Liver (tissue), 9 donors: ENCODE data around the gene KRTAP17-1. TPM values are rescaled to one million over a fixed set of nuclear protein-coding genes. Genes with fewer than 3 reads are reported as not detected.

ENCODE experiments used
- DNase-seq: peaks from one replicate; pipeline ENCODE4 v3.0.0-alpha.2; 2017; ENCODE audit warnings: low spot score
- H3K27ac ChIP-seq, 2 donors: one replicate each; pipeline ENCODE4 v1.7.0; 2013; ENCODE audit warnings: inconsistent platforms in 2 of 2, low read length in 2 of 2, control low read depth in 1 of 2, low read depth in 1 of 2, mild to moderate bottlenecking in 1 of 2
- H3K27me3 ChIP-seq, 4 donors: one replicate each; pipeline versions ENCODE4 v1.6.1 to v1.7.0; 2013; ENCODE audit warnings: low read length in 3 of 4, inconsistent platforms in 1 of 4, mild to moderate bottlenecking in 1 of 4, moderate library complexity in 1 of 4; ENCODE audit not compliant: control insufficient read depth in 4 of 4, insufficient read depth in 4 of 4
- H3K36me3 ChIP-seq, 4 donors: one replicate each; pipeline versions ENCODE4 v1.6.1 to v1.7.0; 2013; ENCODE audit warnings: low read length in 3 of 4, mild to moderate bottlenecking in 3 of 4, low read depth in 1 of 4, moderate library complexity in 1 of 4; ENCODE audit not compliant: control insufficient read depth in 4 of 4, insufficient read depth in 3 of 4
- H3K4me1 ChIP-seq, 4 donors: one replicate each; pipeline versions ENCODE4 v1.6.1 to v1.7.0; 2013; ENCODE audit warnings: low read length in 3 of 4, mild to moderate bottlenecking in 3 of 4, moderate library complexity in 1 of 4; ENCODE audit not compliant: control insufficient read depth in 4 of 4, insufficient read depth in 4 of 4
- H3K4me3 ChIP-seq, 3 donors: one replicate each; pipeline versions ENCODE4 v1.6.1 to v1.7.0; 2013; ENCODE audit warnings: low read length in 3 of 3, control low read depth in 1 of 3, low read depth in 1 of 3, mild to moderate bottlenecking in 1 of 3
- H3K9ac ChIP-seq, 2 donors: one replicate each; pipeline ENCODE4 v1.7.0; 2013; ENCODE audit warnings: low read length in 2 of 2, mild to moderate bottlenecking in 2 of 2, moderate library complexity in 2 of 2, control low read depth in 1 of 2, low read depth in 1 of 2
- H3K9me3 ChIP-seq, 4 donors: one replicate each; pipeline versions ENCODE4 v1.6.1 to v1.7.0; 2013; ENCODE audit warnings: low read length in 3 of 4; ENCODE audit not compliant: control insufficient read depth in 4 of 4
- ATF3 ChIP-seq: IDR thresholded peaks from 2 replicates; pipeline ENCODE4 v1.6.1; 2016; ENCODE audit warnings: antibody characterized with exemption
- CTCF ChIP-seq: fragments of 150-350 bp; IDR thresholded peaks from 2 replicates; pipeline ENCODE4 v1.5.1; 2017; ENCODE audit warnings: improper control_type of control experiment, low read depth, low read length; ENCODE audit not compliant: missing input control
- FOXA1 ChIP-seq: IDR thresholded peaks from 2 replicates; pipeline ENCODE4 v1.6.1; 2016; ENCODE audit warnings: antibody characterized with exemption
- FOXA2 ChIP-seq: IDR thresholded peaks from 2 replicates; pipeline ENCODE4 v1.6.1; 2016; ENCODE audit warnings: antibody characterized with exemption
- GABPA ChIP-seq, 2 donors: IDR thresholded peaks in 1 of 2; conservative IDR thresholded peaks in 1 of 2; 2 replicates each; pipeline ENCODE4 v1.6.1; 2016; ENCODE audit warnings: antibody characterized with exemption in 2 of 2, mild to moderate bottlenecking in 1 of 2, moderate library complexity in 1 of 2
- HNF4A ChIP-seq, 2 donors: conservative IDR thresholded peaks; 2 replicates each; pipeline ENCODE4 v1.6.1; 2016; ENCODE audit warnings: antibody characterized with exemption in 2 of 2, mild to moderate bottlenecking in 2 of 2
- JUND ChIP-seq, 2 donors: IDR thresholded peaks; 2 replicates each; pipeline ENCODE4 v1.6.1; 2016; ENCODE audit warnings: antibody characterized with exemption in 2 of 2
- MAX ChIP-seq: IDR thresholded peaks from 2 replicates; pipeline ENCODE4 v1.6.1; 2016; ENCODE audit warnings: antibody characterized with exemption
- NR2F2 ChIP-seq: IDR thresholded peaks from 2 replicates; pipeline ENCODE4 v1.6.1; 2016; ENCODE audit warnings: antibody characterized with exemption
- RAD21 ChIP-seq, 2 donors: IDR thresholded peaks; 2 replicates each; pipeline ENCODE4 v1.6.1; 2016; ENCODE audit warnings: antibody characterized with exemption in 2 of 2, mild to moderate bottlenecking in 2 of 2
- RXRA ChIP-seq, 2 donors: IDR thresholded peaks; 2 replicates each; pipeline ENCODE4 v1.6.1; 2017 to 2018; ENCODE audit warnings: antibody characterized with exemption in 2 of 2, mild to moderate bottlenecking in 1 of 2
- SP1 ChIP-seq: IDR thresholded peaks from 2 replicates; pipeline ENCODE4 v1.6.1; 2018; ENCODE audit warnings: antibody characterized with exemption, mild to moderate bottlenecking
- TAF1 ChIP-seq: conservative IDR thresholded peaks from 2 replicates; pipeline ENCODE4 v1.6.1; 2016; ENCODE audit warnings: antibody characterized with exemption, mild to moderate bottlenecking
- YY1 ChIP-seq: IDR thresholded peaks from 2 replicates; pipeline ENCODE4 v1.6.1; 2016; ENCODE audit warnings: antibody characterized with exemption, mild to moderate bottlenecking
- ZBTB33 ChIP-seq: IDR thresholded peaks from 2 replicates; pipeline ENCODE4 v1.6.1; 2016; ENCODE audit warnings: antibody characterized with exemption
- WGBS: extraction: QIAGEN DNeasy Blood & Tissue Kit; methylation state at CpG from one replicate; pipeline ENCODE4 v1.1.7; 2013; 5-methylcytosine and 5-hydroxymethylcytosine counted together
- polyA plus RNA-seq, 2 donors: library from polyadenylated mRNA; stranded (reverse) in 1 of 2; unstranded in 1 of 2; fragments of 200-250 nt in 1 of 2; fragments of >200 nt in 1 of 2; fragmentation: Nextera tagmentation in 1 of 2; extraction: Ambion mirVana in 1 of 2; gene quantifications; one replicate each; pipeline versions ENCODE4 v1.2.1 to v1.2.3, GENCODE V29; 2013 to 2015
- total RNA-seq, 2 donors: library from RNA; depleted of rRNA; stranded (reverse); fragments of >200 nt; gene quantifications; one replicate each; pipeline ENCODE4 v1.2.3, GENCODE V29; 2014
- donor health status: healthy.
- donor health status: healthy.
- donor health status: healthy.
- donor health status: healthy.
- donor health status: healthy.

KRTAP17-1 gene
- total and polyA plus RNA-seq, 4 donors = not detected

GRCh38 chr17:41326173-41327145 is 10.9 kb upstream of the KRTAP17-1 start:
- TF ChIP-seq TAF1 (no peak), FOXA1 (no peak), NR2F2 (no peak), RXRA (IDR thresholded peaks at IDR 0.05) (no peak), GABPA (IDR thresholded peaks at IDR 0.05 in 1 of 2, conservative IDR thresholded peaks at IDR 0.05 in 1 of 2) (no peak), ZBTB33 (no peak), CTCF (no peak), MAX (no peak), SP1 (no peak), FOXA2 (no peak), JUND (IDR thresholded peaks at IDR 0.05) (no peak), RAD21 (IDR thresholded peaks at IDR 0.05) (no peak), HNF4A (conservative IDR thresholded peaks at IDR 0.05) (no peak), YY1 (no peak)
- no peaks in the 10 kb centered on the region for H3K4me1 ChIP-seq
- no peaks in the 10 kb centered on the region for H3K36me3 ChIP-seq
- no peak overlapping the region for H3K4me3 ChIP-seq
- DNase-seq = no peak
- no peak overlapping the region for H3K9ac ChIP-seq
- H3K9me3 ChIP-seq = no peaks in the 10 kb centered on the region
- no peak overlapping the region for H3K27ac ChIP-seq
- H3K27me3 ChIP-seq = no peaks in the 10 kb centered on the region
- 86% methylated on average over 18 of the region's 18 CpGs for WGBS

DNA sequence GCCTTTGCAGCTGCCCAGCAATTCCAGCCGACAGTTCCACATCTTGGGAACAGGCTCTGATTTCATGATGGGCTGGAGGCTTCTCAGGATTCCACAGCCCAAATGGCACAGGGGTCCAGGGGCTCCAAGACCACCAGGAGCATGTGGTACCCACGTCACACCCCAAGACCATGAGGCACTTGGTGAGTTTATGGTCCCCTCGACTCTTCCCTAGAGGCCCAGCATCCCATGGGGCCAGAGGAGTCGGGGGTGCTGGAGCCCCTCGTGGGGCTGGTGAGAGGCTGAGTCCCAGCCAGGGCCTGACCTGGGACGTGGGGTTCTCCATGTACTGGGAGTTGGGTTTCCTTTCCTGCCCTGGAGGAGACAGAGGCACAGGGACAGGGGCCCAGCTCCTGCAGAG is 10.1 kb upstream of the KRTAP17-1 start:
- Histone ChIP-seq H3K4me1 (no peaks in the 10 kb centered on the region), H3K27me3 (no peaks in the 10 kb centered on the region), H3K9me3 (no peaks in the 10 kb centered on the region), H3K36me3 (no peaks in the 10 kb centered on the region), H3K27ac (no peak overlapping the region), H3K4me3 (no peak overlapping the region), H3K9ac (no peak overlapping the region)
- no peak for TF ChIP-seq HNF4A (conservative IDR thresholded peaks at IDR 0.05)
- WGBS = 85% methylated on average over 6 of the region's 6 CpGs
- no peak for DNase-seq

DNA sequence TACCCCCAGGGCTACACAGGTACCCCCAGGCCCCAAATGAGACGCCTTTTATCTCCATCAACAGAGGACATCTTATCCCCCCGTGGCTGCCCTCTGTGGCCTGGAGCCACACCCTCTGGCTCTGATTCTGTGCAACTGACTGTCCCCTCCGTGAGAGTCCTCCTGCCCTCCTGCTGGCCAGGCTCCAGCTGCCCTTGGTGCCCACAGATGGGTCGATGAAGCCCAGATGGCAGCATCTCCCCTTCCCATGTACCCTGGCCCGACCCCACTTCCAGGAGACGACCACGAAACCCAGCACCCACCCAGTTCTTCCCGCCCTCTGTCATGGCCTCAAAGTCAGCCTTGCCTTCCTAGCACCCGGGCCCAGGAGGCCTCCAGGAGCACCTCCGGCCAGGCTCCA is 9.6 kb upstream of the KRTAP17-1 start:
- TF ChIP-seq CTCF (no peak), ATF3 (no peak), YY1 (no peak), FOXA1 (no peak)
- 74% methylated on average over 10 of the region's 10 CpGs for WGBS
- no peak for DNase-seq
- no peaks in the 10 kb centered on the region for H3K27me3 ChIP-seq
- no peaks in the 10 kb centered on the region for H3K9me3 ChIP-seq
- no peaks in the 10 kb centered on the region for H3K36me3 ChIP-seq
- H3K27ac ChIP-seq = no peak overlapping the region
- H3K4me3 ChIP-seq = no peak overlapping the region
- H3K4me1 ChIP-seq = no peaks in the 10 kb centered on the region
- H3K9ac ChIP-seq = no peak overlapping the region
